HEK293 (cell line): Measurements from ENCODE around the gene SYNM.
A peak's percentile ranks its signal among the peaks of the same experiment; 100 is the strongest.

ENCODE experiments used
- CTCF ChIA-PET: fragments of 350-600 bp; formaldehyde crosslinking; extraction: SDS; loops from one replicate; lab custom pipeline; 2021; ENCODE audit warnings: antibody characterized with exemption; lab: Yijun Ruan, JAX
- POLR2A ChIA-PET: fragments of 300-600 bp; formaldehyde crosslinking; extraction: SDS; loops from one replicate; lab custom pipeline; 2020; ENCODE audit warnings: antibody characterized with exemption, inconsistent platforms; lab: Yijun Ruan, JAX
- H3K27ac ChIP-seq: fragments of 200-500 bp; sonication (Bioruptor generic); 2 replicates; pipeline ENCODE4 v1.5.1; 2014; ENCODE audit warnings: low read depth, low read length, control low read depth, inconsistent platforms; ENCODE audit errors: extremely low read depth
- H3K36me3 ChIP-seq, 2 experiments: fragments of 200-500 bp in 1 of 2; sonication (Bioruptor generic) in 1 of 2; 1 replicate in 1 of 2; 2 replicates in 1 of 2; pipeline ENCODE4 v1.5.1; 2014 to 2017; ENCODE audit warnings: inconsistent platforms in 2 of 2, low read length in 2 of 2; ENCODE audit not compliant: control insufficient read depth in 2 of 2, insufficient read depth in 1 of 2
- H3K4me1 ChIP-seq: fragments of 200-500 bp; sonication (Bioruptor generic); 2 replicates; pipeline ENCODE4 v1.5.1; 2014; ENCODE audit warnings: mild to moderate bottlenecking, low read length, inconsistent platforms; ENCODE audit not compliant: control insufficient read depth, insufficient read depth
- H3K4me3 ChIP-seq: 2 replicates; pipeline ENCODE4 v1.5.1; 2011; ENCODE audit warnings: low read depth, mild to moderate bottlenecking, control low read depth, low read length, moderate library complexity
- H3K9me3 ChIP-seq: fragments of 200-500 bp; sonication (Bioruptor generic); 2 replicates; pipeline ENCODE4 v1.5.1; 2014; ENCODE audit warnings: low read depth, low read length, inconsistent platforms; ENCODE audit not compliant: control insufficient read depth, insufficient read depth
- KLF10 ChIP-seq: fragments of 450-650 bp; IDR thresholded peaks from 2 replicates; pipeline ENCODE4 v1.5.1; 2018; ENCODE audit warnings: missing biosample characterization, mild to moderate bottlenecking, missing genetic modification characterization
- KLF17 ChIP-seq: fragments of 450-650 bp; formaldehyde crosslinking; IDR thresholded peaks from 2 replicates; pipeline ENCODE4 v1.5.1; 2016; ENCODE audit warnings: missing biosample characterization, missing genetic modification characterization
- KLF9 ChIP-seq: fragments of 450-650 bp; formaldehyde crosslinking; IDR thresholded peaks from 2 replicates; pipeline ENCODE4 v1.5.1; 2016; ENCODE audit warnings: missing biosample characterization, missing genetic modification characterization, low read depth
- SETDB1 ChIP-seq: IDR thresholded peaks from one replicate; pipeline ENCODE4 v1.6.1; 2017; ENCODE audit warnings: mild to moderate bottlenecking, low read length, moderate library complexity, mixed read lengths; ENCODE audit not compliant: insufficient read length
- ZBTB21 ChIP-seq: fragments of 450-650 bp; formaldehyde crosslinking; IDR thresholded peaks from 2 replicates; pipeline ENCODE4 v1.5.1; 2017; ENCODE audit warnings: missing biosample characterization, missing genetic modification characterization
- ZNF302 ChIP-seq: fragments of 450-650 bp; formaldehyde crosslinking; IDR thresholded peaks from 2 replicates; pipeline ENCODE4 v1.5.1; 2016; ENCODE audit warnings: missing biosample characterization, missing genetic modification characterization, low read depth
- ZNF311 ChIP-seq: fragments of 450-650 bp; formaldehyde crosslinking; IDR thresholded peaks from 2 replicates; pipeline ENCODE4 v1.5.1; 2017; ENCODE audit warnings: missing biosample characterization, missing genetic modification characterization, borderline replicate concordance
- ZNF335 ChIP-seq: fragments of 450-650 bp; formaldehyde crosslinking; conservative IDR thresholded peaks from 2 replicates; pipeline ENCODE4 v1.5.1; 2016; ENCODE audit warnings: missing biosample characterization, missing genetic modification characterization
- ZNF366 ChIP-seq: fragments of 450-650 bp; formaldehyde crosslinking; conservative IDR thresholded peaks from 2 replicates; pipeline ENCODE4 v1.5.1; 2016; ENCODE audit warnings: missing biosample characterization, missing genetic modification characterization
- ZNF501 ChIP-seq: fragments of 450-650 bp; formaldehyde crosslinking; IDR thresholded peaks from 2 replicates; pipeline ENCODE4 v1.5.1; 2016; ENCODE audit warnings: missing biosample characterization, missing genetic modification characterization
- ZNF561 ChIP-seq: fragments of 450-650 bp; IDR thresholded peaks from 2 replicates; pipeline ENCODE4 v1.5.1; 2018; ENCODE audit warnings: missing biosample characterization, missing genetic modification characterization, borderline replicate concordance
- ZNF624 ChIP-seq: fragments of 450-650 bp; formaldehyde crosslinking; IDR thresholded peaks from 2 replicates; pipeline ENCODE4 v1.5.1; 2017; ENCODE audit warnings: missing biosample characterization, missing genetic modification characterization
- ZNF626 ChIP-seq: fragments of 450-650 bp; sonication (Bioruptor Pico); formaldehyde crosslinking; IDR thresholded peaks from 2 replicates; pipeline ENCODE4 v1.5.1; 2018; ENCODE audit warnings: missing biosample characterization, missing genetic modification characterization, inconsistent platforms
- ZNF658 ChIP-seq: fragments of 450-650 bp; formaldehyde crosslinking; IDR thresholded peaks from 2 replicates; pipeline ENCODE4; 2016; ENCODE audit warnings: missing biosample characterization, missing genetic modification characterization
- ZNF768 ChIP-seq: fragments of 450-650 bp; formaldehyde crosslinking; IDR thresholded peaks from 2 replicates; pipeline ENCODE4 v1.5.1; 2018; ENCODE audit warnings: missing biosample characterization, mild to moderate bottlenecking, missing genetic modification characterization
- ZNF776 ChIP-seq: fragments of 450-650 bp; formaldehyde crosslinking; IDR thresholded peaks from 2 replicates; pipeline ENCODE4 v1.5.0; 2017; ENCODE audit warnings: missing biosample characterization, missing genetic modification characterization, borderline replicate concordance
- ZNF777 ChIP-seq: fragments of 450-650 bp; formaldehyde crosslinking; IDR thresholded peaks from 2 replicates; pipeline ENCODE4 v1.5.1; 2017; ENCODE audit warnings: missing biosample characterization, missing genetic modification characterization, borderline replicate concordance
- TF ChIP-seq, protein P1 (sequence below): fragments of 450-650 bp; formaldehyde crosslinking; IDR thresholded peaks from 2 replicates; pipeline ENCODE4 v1.5.1; 2016; ENCODE audit warnings: missing biosample characterization, missing genetic modification characterization

SYNM gene

GRCh38 chr15:99082798-99083197 lies 22.1 kb upstream of the SYNM start:
- Histone ChIP-seq H3K9me3 (no peaks in the 10 kb centered on the region), H3K36me3 (no peaks in the 10 kb centered on the region), H3K4me3 (no peak overlapping the region), H3K4me1 (no peaks in the 10 kb centered on the region), H3K27ac (no peak overlapping the region)
- POLR2A ChIA-PET, result no interaction called here
- CTCF ChIA-PET, result interaction anchor here (0.7 to 1.1 kb wide), 2 partner anchors 423 to 1311 kb away, joined by 3 read pairs; no protein-coding TSS in a partner anchor
- TF ChIP-seq ZNF335 (tag by site-specific recombination) (no peak), SETDB1 (peak; percentile 65)

DNA sequence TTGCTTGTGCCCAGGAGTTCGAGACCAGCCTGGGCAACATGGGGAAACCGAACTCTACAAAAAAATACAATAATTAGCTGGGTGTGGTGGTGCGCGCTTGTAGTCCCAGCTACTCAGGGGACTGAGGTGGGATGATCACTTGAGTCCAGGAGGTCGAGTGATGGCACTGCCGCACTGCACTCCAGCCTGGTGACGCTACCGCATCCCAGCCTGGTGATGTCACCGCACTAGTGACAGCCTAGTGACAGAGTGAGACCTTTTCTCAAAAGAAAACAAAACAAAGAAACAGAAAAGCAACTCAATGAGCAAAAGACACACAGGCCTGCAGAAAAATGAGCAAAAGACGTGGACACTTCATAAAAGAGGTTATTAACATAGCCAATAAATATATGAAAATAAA lies 19.9 kb upstream of the SYNM start:
- Histone ChIP-seq H3K4me1 (no peaks in the 10 kb centered on the region), H3K9me3 (no peaks in the 10 kb centered on the region), H3K36me3 (no peaks in the 10 kb centered on the region), H3K27ac (no peak overlapping the region), H3K4me3 (no peak overlapping the region)
- TF ChIP-seq ZNF302 (tag by site-specific recombination) (no peak), ZNF366 (tag by site-specific recombination) (no peak), KLF9 (tag by site-specific recombination) (no peak), ZNF658 (tag by site-specific recombination) (no peak)
- CTCF ChIA-PET, result interaction anchor here (2.8 kb wide), 1 partner anchor 16 kb away, joined by 12 read pairs; no protein-coding TSS in a partner anchor
- POLR2A ChIA-PET, result interaction anchor here (0.6 to 0.7 kb wide), 2 partner anchors 167 to 1800 kb away, joined by 5 to 6 read pairs; partner anchors contain the start of gene LRRC28

DNA sequence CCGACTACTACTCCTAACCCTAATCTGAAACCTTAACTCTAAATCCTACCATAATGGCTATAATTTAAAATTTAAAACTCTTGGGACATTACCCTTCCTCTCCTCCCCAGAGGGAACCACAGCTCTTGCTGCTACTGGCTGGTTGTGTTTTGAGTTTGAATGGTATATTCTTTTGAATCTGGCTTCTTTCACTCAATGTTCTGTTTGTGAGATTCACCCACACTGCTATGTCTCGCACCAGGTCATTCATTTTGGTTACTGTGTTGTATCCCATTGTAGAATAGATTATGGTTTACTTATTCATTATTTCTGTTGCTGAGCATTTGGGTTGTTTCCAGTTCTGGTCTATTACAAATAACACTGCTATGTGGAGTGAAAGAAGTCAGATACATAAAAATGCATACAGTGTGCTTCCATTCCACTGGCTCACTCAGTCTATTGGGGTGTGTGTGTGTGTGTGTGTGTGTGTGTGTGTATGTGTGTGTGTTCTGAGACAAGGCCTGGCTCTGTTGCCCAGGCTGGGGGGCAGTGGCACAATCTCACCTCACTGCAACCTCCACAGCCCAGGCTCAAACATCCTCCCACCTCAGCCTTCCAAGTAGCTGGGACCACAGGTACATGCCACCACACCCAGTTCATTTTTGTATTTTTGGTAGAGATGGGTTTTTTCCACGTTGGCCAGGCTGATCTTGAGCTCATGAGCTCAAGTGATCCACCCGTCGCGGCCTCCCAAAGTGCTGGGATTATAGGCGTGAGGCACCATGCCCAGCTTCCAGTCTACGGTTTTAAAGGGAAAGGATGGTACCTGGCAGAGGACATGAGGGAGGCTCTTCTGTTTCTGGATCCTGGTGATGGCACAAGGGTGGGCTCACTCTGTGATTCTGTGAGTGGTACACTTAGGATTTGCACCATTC lies 19.2 kb upstream of the SYNM start:
- no peaks in the 10 kb centered on the region for H3K9me3 ChIP-seq
- ChIA-PET POLR2A (interaction anchor here (0.6 to 0.7 kb wide), 3 partner anchors 136 to 1799 kb away, joined by 3 to 6 read pairs (median 5); partner anchors contain the start of gene LRRC28), CTCF (interaction anchor here (0.6 to 2.8 kb wide), 7 partner anchors 9 to 644 kb away, joined by 3 to 12 read pairs (median 3); no protein-coding TSS in a partner anchor)
- H3K4me3 ChIP-seq, result no peak overlapping the region
- no peaks in the 10 kb centered on the region for H3K4me1 ChIP-seq
- H3K27ac ChIP-seq, result no peak overlapping the region
- TF ChIP-seq ZNF768, result no peak
- no peak for TF ChIP-seq ZNF311 (tag by site-specific recombination)
- no peak for TF ChIP-seq KLF17 (tag by site-specific recombination)
- TF ChIP-seq ZNF501 (tag by site-specific recombination), result no peak
- no peak for TF ChIP-seq ZNF561
- TF ChIP-seq ZNF777, result no peak
- no peak for TF ChIP-seq ZNF366 (tag by site-specific recombination)
- no peak for TF ChIP-seq ZNF776
- no peak for TF ChIP-seq ZNF624 (tag by site-specific recombination)
- no peak for TF ChIP-seq KLF10 (tag by site-specific recombination)
- no peak for TF ChIP-seq ZNF626 (tag by site-specific recombination)
- TF ChIP-seq, protein P1, sequence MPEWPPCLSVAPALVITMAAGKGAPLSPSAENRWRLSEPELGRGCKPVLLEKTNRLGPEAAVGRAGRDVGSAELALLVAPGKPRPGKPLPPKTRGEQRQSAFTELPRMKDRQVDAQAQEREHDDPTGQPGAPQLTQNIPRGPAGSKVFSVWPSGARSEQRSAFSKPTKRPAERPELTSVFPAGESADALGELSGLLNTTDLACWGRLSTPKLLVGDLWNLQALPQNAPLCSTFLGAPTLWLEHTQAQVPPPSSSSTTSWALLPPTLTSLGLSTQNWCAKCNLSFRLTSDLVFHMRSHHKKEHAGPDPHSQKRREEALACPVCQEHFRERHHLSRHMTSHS (tag by site-specific recombination), result no peak
- no peak for TF ChIP-seq ZBTB21 (tag by site-specific recombination)
- no peaks in the 10 kb centered on the region for H3K36me3 ChIP-seq
